Renal cortical epithelial cell (primary cell): ENCODE data around the gene BNC2. TPM values are rescaled to one million over a fixed set of nuclear protein-coding genes. Genes with fewer than 3 reads are reported as not detected.
A peak's percentile ranks its signal among the peaks of the same experiment; 100 is the strongest.

ENCODE experiments used
- DNase-seq: peaks from one replicate; pipeline ENCODE4 v3.0.0-alpha.2; 2011; ENCODE audit warnings: low read depth
- total RNA-seq: library from RNA; depleted of rRNA; stranded (reverse); fragments of >200 nt; gene quantifications from 2 replicates; pipeline ENCODE4 v1.2.3, GENCODE V29; 2014

Gene BNC2
- total RNA-seq, 1 donor from 2014 or later = 22.4 TPM

DNA sequence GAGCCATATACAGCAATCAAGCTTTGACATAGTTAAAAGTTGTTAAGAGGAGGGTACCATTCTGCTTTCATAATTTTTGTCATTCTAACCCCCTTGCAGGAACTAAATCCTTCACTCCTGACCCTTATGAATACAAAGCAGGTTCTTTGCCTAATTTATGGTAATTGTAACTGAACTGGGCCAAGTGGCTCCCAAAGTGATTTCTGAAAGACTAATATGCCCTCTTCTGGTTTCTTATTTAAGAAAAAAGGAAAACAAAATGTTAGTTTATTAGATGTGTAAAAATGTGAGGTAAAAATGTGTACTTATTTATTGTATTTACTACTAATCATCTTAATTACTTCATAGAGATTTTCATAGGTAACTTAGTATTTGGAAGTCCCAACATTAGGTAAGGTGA lies 268.5 kb downstream of the BNC2 start:
- no peak for DNase-seq

DNA sequence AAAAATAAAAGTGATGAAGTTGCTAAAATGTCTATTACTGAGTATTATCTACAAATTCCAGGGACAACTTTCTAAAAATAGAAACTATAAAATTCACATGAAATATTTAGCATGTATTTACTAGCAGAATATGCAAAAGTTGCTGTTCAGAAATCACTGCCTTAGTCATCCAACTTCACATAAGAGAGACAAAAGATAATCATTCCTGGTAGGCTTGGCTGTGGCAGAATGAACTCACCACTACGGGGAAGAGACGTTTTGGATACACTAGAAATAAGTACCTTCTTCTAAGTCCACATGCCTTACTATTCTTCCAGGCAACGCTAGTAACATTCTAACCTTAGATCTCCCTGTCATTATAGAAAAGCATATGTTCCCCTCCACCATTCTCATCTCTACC lies 272.2 kb downstream of the BNC2 start:
- no peak for DNase-seq

DNA sequence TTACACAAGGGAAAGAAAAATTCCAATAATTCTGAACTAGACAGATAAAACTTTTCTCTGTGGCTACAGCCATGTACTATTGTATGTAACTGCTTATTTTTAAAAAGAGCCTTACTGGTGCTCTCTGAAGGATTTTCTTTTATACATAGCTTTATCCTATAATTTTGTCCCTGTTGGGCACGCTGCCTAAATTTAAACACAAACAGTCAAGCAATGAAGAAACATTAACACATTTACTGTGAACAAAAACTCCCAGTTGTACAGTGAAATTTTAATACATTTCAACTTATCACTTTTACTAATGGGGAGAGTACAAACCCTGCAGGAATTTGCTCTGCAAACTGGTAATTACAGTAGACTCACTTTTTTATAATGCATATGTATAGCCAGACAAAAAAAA lies 273.3 kb downstream of the BNC2 start:
- DNase-seq = no peak

DNA sequence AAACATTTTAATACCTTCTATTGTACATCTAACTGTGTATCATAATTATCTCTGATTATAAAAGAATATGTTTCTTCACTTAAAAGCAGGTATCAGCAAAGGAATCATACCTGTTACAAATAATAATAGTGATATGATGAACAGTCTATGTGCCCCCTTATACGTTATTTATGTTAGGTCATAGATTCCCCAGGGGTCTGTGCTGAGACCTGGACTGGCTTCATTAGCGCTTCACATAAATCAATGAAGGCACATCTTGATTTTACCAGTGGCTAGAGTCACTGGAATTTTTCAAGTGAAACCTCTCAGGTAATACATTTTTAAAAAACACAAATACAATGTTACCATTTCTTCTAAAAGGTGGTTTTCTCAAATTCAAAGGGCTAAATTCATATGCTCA lies 275.2 kb downstream of the BNC2 start:
- DNase-seq = no peak

DNA sequence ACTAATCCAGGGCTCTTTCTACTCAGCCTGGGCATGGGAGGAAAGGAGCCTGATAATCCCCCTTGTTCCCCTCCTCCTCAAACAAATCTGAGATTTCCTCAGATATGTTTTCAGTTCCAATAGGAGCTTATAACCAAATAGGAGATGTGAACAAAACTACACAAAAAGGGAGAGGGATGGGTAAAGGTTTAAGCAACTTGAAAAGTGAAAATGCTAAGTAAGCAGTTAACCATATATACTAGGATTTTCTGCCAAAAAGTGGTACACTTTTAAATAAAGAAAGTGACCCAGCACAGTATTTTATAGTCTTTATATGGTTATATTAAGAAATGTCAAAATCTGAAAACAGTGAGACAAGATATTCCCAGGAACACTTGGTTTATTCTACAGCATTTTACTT lies 275.7 kb downstream of the BNC2 start:
- no peak for DNase-seq

DNA sequence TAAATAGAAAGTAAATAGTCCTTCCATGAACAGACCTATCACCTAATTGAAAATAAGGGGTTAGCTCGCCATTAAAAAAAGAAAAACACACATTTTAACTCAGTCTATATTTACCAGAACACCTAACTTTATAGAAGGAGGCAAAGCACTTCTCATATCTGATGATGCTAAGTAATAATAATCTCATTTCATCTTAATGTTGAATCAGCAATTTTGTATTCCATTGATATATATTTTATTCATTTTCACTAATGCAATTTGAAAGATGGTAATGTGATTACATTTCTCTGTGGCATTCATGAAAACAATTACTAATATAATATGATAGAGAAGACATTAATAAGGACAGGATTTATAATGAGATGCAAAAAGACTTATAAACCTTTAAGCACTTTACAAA lies 276.7 kb downstream of the BNC2 start:
- DNase-seq = no peak

DNA sequence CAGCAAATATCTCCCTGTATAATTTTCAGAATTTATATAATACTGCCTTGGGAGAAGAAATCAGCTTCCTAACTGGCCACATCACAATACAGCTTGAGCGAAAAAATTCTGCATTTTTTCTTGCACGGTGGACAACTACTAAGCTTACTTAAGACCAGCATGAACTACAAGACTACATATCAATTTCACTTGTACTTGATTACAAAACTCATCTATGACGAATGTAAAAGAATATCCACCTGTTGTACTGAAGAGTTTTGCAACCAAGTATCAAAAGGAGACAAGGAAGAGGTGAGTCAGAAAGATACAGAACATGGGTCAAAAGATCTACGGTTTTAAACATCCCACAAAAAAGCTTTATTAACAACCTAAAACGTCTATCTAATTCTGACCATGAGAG lies 279.4 kb downstream of the BNC2 start:
- no peak for DNase-seq

DNA sequence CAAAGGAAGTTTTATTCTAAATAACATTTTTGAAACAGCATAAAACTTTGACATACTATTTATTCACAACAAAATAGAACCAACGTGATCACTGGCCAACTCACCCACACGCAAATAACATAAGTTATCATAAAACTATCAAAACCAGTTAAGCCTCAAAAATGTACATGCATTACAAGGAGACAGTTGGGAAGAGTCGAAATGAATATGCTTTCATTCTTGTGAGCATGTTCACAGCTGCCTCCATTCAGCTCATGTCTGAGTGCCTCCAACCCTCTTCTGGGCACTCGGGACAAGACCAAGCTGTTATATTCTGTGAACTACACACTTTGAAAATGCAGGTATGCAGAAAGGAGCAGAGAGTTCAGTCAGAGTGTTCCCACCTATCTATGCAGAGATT lies 284.9 kb downstream of the BNC2 start:
- DNase-seq = no peak

DNA sequence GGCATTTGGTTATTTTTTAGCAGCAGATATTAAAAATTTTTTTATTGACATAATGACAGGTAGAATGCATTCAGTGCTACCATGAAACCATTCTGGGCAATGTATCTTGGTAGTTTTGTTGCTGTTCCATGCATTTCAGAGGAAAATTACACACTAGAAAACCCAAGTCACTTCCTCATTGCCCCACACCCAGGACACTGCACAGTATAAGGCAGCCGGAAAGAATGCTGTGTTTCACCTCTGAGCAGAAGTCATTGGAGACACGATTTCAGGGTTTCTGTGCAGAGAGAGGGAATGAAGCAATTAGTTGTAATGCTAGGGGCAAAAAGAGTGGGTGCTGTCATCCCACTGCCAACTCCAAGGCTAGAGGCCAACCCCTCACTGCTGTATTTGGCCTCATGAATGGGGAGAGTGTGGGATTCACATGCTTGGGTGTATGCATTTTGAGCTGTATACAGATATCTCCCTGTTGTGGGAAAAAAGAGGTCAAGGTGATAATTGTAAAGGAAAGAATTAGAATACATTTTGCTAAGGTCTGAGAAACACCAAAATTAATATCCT lies 290.5 kb downstream of the BNC2 start:
- peak; percentile 45 for DNase-seq

DNA sequence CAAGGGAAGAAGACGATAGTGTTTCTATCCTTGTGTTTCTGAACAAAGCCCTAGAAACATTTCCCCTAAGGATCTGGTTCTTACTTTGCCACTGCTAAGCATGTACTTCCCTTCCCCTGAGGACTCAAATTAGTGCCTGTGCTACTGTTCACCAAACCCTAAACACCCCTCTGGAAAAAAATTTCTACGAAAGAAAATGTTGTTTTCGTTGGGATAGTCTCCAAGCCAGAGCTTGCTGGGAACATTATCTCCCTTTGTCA lies 294.6 kb downstream of the BNC2 start:
- DNase-seq = no peak

DNA sequence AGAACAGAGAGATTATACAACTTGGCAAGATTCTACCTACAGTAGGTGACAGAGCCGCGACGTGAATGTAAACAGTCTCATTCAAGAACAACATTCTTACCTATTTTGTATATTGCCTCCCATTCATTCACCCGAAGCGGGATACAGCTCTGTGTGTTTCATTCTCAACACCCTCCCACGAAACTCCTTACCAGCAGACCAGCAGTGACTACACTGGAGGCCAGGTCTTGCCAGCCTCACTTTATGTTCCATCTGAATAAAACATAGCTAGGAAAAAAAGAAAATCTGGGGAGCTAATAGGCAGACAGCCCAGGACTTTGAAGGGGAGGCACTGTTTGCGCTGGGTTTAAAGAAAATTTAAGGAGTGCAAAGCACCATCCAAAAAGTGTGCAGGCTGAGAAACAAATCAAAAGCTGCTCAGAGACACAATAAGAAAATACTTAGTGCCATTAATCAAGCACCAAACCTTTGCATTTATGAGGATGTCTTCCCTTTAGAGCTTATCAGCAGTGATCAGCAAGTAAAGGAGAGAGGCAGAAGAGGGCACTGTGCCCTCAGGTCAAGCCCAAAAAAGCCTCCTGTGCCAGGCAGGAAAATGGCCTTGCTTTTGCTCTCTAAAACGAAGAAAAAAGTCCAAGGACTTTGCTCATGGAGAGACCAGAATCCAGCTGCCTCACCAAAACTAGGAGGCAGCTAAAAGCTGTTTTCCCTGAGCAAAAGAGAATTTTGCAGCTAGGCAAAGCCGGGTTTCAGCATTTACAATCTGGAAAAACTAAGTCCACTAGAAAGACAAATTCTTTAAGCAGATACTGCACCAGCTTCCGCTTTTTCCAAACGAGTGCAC lies 295.1 kb downstream of the BNC2 start:
- DNase-seq = peak; percentile 33

DNA sequence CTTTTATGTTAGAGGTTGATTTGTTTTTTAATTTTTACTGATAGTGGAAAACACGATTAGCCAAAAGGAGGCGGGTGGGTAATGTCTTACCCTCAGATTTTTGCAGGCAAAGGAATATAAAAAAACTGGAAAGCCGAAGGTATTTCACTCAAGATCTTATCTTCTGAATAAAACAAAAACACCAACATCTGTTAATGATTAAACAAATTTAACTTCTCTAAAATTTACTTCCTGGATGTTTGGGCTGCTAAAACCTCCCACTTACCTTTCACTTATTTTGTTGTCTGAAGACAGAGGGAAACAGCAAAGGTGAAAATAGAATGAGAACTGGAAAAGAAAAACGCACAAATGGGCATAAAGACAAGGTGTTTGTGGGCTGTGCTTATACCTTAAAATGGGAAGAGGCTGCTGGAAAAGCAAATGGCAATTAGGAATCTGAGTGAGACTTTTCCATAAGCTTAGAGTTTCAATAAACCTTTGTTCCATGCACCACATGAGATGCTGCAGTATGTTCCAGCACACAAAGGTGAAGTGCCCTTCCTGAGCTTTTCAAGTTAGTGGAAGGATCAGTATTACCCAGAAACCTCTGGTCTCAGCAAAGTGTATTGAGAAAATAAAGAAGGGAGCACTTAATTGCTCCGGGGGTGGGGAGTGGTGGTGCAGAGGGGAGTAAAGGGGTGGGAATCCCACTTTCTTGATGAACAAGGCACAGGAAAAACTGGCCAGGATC lies 298.3 kb downstream of the BNC2 start:
- DNase-seq = peak; percentile 60

DNA sequence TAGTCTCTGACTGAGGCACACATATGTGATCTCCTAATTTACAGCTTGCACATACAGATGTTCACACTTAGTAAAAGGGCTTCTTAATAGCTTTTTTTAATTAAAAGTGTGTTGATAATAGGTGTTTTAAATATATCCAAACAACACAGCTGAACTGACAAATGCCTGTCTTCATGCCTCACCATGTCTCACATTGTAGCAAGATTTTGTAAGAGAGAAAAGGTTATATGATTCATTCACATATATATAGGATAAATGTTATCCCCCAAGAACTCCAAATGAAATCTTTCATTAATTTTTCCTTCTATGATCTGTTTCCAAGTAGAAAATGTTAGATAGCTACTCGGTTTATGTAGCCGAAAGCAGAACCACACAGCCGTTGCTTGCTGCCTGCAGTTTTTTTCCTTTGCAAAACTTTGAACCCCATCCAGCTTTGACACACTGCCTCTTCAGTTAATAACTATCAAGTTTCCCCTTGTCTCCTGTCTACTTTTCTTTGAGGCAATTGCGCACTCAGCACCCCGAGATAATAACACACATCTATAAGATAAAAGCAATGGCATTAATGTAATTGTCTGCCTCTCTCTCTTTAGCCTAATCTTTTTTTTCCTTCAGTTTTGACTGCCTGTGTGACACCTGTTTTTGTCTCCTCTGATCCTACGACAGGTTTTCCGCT lies 299.2 kb downstream of the BNC2 start:
- no peak for DNase-seq

DNA sequence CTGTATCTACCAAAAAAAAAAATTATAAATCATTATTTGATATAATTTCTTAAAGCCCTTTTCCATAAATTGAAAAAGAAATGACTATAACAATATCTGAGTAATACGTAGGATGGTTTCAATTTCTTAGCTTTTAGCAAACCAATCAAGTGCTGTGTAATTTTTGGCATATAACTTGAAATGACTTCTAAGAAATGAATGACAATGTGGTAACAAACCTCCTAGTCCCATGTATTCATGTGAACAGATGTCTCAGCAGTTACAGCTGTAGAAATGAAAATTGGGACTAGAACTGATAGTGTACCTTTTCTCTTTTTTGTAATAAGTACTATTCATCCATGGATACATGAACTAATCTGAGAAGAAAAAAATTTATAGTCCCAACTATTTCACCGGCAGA lies 307.0 kb downstream of the BNC2 start:
- DNase-seq = no peak

DNA sequence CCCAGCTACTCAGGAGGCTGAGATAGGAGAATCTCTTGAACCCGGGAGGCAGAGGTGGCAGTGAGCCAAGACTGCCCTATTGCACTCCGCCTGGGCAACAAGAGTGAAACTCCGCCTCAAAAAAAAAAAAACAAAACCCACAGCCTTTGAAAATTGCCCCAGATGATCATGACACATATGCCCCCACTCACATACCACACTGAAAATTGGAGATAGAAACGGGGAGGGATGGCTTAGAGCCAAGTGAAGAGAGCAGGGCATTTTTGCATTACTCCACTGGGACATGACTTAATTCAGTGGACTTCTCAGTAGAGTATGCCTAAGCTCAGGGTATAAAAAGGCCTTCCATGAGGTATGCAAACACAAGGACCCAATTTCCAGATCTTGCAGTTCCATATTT lies 309.3 kb downstream of the BNC2 start:
- no peak for DNase-seq

DNA sequence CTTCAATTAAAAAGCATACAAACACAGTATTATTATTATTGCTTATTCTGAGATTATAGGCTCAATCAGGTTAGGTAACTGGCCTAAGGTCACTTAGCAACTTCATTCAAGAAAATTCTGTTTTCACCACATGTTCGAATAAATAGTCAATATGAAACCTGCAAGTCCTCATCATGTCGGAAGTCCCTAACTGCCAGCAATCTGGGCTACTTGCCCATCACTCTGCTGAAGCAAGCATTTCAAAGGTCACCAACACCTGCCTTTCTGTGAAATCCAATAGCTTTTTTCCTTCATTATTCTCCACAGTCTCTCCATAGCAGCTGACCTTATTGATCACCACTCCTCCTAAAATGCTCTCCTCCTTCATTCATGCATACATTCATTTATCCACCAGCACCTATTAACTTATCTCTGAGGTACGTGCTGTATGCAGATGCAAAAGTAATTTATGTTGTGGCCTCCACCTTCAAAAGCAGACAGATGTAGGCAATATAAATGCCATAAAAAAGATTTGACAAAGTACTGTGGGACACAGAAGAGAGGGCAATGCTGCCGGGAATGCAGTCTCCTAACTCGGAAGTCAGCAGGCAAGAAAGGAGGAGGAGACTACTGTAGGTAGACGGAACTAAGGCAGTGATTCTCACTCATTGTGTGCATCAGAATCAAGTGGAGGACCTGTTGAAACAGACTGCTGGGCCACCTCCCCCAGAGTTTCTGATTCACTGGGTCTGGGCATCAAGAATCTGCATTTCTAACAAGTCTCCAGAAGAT lies 310.9 kb downstream of the BNC2 start:
- DNase-seq = no peak

DNA sequence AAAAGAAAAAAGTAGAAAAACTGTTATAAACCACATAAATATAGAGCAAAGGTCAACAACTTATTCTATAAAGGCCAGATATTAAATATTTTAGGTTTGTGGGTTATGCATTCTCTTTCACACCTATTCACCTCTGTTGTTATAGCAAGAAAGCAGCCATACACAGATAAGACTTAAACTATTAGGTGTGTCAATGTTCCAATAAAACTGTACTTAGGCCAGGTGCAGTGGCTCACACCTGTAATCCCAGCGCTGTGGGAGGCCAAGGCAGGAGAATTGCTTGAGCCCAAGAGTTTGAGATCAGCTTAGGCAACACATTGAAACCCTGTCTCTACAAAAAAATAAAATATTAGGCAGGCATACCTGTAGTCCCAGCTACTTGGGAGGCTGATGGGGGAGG lies 314.7 kb downstream of the BNC2 start:
- DNase-seq = no peak

DNA sequence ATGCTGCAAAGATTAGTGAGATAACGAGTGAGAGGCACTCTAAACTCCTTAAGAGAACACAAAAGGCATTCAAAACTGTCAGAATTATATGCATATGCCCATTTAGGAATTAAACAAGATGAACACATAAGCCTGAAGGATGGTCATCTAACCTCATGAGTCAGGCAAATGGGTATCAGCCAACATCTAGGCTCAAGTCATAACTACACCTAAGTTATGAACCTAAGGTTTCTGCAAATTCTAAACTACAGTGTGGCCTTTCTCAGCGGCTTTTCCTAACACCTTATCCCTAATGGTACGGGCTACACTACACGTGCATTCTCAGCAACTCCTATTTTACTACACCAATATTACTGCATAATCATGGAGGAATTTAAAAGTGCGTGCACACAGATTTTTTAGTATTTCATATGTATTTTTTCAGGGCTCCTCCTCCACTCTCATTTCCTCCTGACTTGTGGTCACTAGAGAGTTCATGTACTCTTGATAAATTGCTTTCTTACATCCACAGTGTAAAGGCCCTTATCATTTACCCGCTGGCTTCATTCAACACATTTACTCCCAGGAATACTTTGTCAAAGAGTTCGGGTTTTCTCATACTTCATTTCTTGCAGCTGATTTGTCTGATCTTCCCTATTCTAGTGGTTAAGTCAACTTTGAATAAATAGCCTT lies 316.5 kb downstream of the BNC2 start:
- no peak for DNase-seq

DNA sequence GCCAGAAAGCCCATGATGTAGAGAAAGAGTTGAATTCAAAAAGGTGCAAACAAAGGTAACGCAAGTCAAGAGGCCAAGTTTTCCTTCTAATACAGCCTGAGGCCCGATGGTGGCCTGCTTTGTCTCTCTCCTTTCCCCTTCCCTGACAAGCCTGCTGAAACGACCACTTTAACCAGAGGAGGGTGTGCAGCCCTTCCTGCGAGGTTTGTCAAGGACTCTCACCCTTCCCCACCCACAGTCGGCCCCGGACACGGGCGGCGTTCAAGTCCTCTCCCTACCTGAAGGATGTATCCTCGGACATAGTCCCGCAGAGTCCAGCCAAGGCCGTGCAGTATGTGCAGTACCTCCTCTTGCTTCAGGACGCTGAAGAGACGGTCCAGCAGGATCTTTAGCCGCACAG lies 318.2 kb downstream of the BNC2 start:
- no peak for DNase-seq

DNA sequence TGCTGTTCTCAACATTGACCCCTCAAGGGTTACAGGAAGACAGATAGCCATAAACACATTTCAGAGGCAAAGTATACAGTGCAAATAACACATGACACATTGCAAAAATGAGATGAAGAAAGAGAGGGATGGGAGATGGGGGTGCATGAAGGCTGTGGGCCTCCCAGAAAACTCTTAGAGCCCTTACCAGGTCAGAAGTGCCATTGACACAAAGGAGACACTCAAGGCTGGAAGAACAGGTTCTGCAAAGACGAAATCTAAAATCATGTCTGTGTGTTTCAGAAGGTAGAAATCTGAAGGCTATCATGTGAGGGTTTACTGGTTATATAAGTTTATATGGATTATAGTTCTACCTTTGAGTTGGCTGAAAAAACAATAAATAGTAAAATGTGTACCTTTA lies 318.8 kb downstream of the BNC2 start:
- no peak for DNase-seq

DNA sequence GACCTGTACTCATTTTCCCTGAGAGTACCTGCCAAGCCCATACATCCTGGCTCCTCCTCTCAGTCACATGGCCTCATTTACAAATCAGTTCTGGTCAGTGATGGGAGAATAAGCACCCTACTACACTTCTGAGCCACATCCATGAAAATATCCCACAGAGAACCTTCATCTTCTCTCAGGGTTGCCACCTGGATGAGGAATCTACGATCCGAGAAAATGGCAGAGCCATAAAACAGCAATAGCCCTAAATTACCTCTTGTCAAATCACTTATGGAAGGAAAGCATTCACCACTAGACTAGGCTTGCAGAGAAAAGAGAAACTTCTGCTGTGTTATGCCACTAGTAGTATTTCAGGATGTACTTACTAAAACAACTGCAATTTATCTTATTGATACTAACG lies 324.8 kb downstream of the BNC2 start:
- DNase-seq = no peak

DNA sequence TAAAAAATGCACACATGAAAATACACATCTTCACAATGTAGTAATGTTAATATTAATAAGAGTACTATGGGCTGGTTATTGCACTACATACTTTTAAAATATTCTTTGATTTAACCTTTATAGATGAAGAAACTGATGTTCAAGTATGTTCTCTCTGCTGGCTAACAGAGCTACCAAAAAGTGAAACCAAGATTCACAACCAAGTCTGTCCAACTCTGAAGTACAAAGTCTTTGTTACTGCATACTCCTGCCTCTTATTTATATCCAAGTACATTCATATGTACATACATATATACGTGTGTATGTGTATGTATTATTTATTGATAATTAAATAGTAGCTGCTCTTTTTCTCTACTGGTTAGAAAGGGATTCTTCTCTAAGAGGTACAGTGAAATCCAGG lies 325.6 kb downstream of the BNC2 start:
- DNase-seq = no peak
